ENCODE measurements around the gene GYG2.

- TF ChIP-seq, protein P1, sequence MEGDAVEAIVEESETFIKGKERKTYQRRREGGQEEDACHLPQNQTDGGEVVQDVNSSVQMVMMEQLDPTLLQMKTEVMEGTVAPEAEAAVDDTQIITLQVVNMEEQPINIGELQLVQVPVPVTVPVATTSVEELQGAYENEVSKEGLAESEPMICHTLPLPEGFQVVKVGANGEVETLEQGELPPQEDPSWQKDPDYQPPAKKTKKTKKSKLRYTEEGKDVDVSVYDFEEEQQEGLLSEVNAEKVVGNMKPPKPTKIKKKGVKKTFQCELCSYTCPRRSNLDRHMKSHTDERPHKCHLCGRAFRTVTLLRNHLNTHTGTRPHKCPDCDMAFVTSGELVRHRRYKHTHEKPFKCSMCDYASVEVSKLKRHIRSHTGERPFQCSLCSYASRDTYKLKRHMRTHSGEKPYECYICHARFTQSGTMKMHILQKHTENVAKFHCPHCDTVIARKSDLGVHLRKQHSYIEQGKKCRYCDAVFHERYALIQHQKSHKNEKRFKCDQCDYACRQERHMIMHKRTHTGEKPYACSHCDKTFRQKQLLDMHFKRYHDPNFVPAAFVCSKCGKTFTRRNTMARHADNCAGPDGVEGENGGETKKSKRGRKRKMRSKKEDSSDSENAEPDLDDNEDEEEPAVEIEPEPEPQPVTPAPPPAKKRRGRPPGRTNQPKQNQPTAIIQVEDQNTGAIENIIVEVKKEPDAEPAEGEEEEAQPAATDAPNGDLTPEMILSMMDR (IDR thresholded peaks at IDR 0.05; ENCODE audit: poor library complexity) = no peak
- no peak for TF ChIP-seq EZH2 (IDR thresholded peaks at IDR 0.05; ENCODE audit: borderline replicate concordance)
- no peak for TF ChIP-seq EZH2phosphoT487 (IDR thresholded peaks at IDR 0.05; ENCODE audit: low read depth, severe bottlenecking, unreplicated experiment)
Measured at GRCh38 chrX:2931155-2931554, 102.4 kb downstream of the GYG2 start.

All from hepatocyte (in vitro differentiated cells).